Neutrophil (primary cell): Measurements from ENCODE around the gene AP3M1.

ENCODE experiments used
- H3K27ac ChIP-seq: fragments of 200-600 bp; sonication (generic); 2 replicates; pipeline ENCODE4 v1.5.1; 2016; ENCODE audit warnings: mild to moderate bottlenecking, moderate library complexity
- H3K27me3 ChIP-seq: fragments of 200-600 bp; sonication (generic); 2 replicates; pipeline ENCODE4 v1.6.0; 2016; ENCODE audit warnings: mild to moderate bottlenecking
- H3K36me3 ChIP-seq: fragments of 200-600 bp; sonication (generic); 2 replicates; pipeline ENCODE4 v1.5.1; 2017
- H3K4me1 ChIP-seq, 2 experiments: fragments of 200-600 bp in 1 of 2; sonication (generic) in 1 of 2; 1 replicate in 1 of 2; 2 replicates in 1 of 2; pipeline versions ENCODE4 v1.5.1 to v1.6.1; 2013 to 2016; ENCODE audit warnings: low read depth in 1 of 2, low read length in 1 of 2, mild to moderate bottlenecking in 1 of 2, moderate library complexity in 1 of 2; ENCODE audit not compliant: control insufficient read depth in 1 of 2, insufficient read depth in 1 of 2
- H3K4me3 ChIP-seq, 2 experiments: fragments of 200-600 bp in 1 of 2; sonication (generic) in 1 of 2; 1 replicate in 1 of 2; 2 replicates in 1 of 2; pipeline ENCODE4 v1.5.1; 2013 to 2016; ENCODE audit warnings: low read depth in 1 of 2, low read length in 1 of 2, mild to moderate bottlenecking in 1 of 2, moderate library complexity in 1 of 2
- H3K9me3 ChIP-seq: fragments of 200-600 bp; sonication (generic); 2 replicates; pipeline ENCODE4 v1.5.1; 2016
- CTCF ChIP-seq: fragments of 200-600 bp; sonication (generic); IDR thresholded peaks from 2 replicates; pipeline ENCODE4 v1.5.1; 2016; ENCODE audit warnings: antibody characterized with exemption

Gene AP3M1

GRCh38 chr10:74167443-74167842 is 16.8 kb upstream of the AP3M1 start:
- Histone ChIP-seq H3K27ac (peak overlapping the region; percentile 88), H3K4me3 (peak overlapping the region in 1 of 2 experiments; percentile 25), H3K27me3 (no peaks in the 10 kb centered on the region), H3K9me3 (no peaks in the 10 kb centered on the region), H3K36me3 (no peaks in the 10 kb centered on the region), H3K4me1 (peaks cover 72 to 73% of the 10 kb centered on the region in 2 experiments)
- no peak for TF ChIP-seq CTCF

DNA sequence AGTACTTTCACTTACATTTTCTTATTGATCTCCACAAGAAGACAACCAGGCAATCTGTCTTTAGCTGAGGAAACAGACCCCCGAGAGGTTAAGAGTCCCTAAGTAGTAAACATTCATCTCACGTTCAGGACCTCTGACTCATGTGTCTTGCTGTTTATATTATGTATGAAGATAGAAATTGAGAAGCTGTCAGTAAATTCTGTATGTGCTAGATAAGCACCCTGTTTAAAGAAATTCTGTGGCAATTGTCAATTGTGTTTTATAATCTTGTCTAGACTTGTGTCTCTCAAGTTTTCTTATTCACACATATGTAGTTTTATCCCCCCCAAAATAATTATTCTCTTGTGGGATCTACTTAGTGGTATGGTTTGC is 14.9 kb upstream of the AP3M1 start:
- Histone ChIP-seq H3K4me3 (no peak overlapping the region), H3K4me1 (peaks cover 61 to 64% of the 10 kb centered on the region in 2 experiments), H3K36me3 (no peaks in the 10 kb centered on the region), H3K9me3 (no peaks in the 10 kb centered on the region), H3K27ac (peak overlapping the region; percentile 88), H3K27me3 (no peaks in the 10 kb centered on the region)
- TF ChIP-seq CTCF = no peak

- no peaks in the 10 kb centered on the region for H3K9me3 ChIP-seq
- H3K4me3 ChIP-seq = no peak overlapping the region
- peaks cover 55 to 58% of the 10 kb centered on the region in 2 experiments for H3K4me1 ChIP-seq
- H3K27me3 ChIP-seq = no peaks in the 10 kb centered on the region
- no peaks in the 10 kb centered on the region for H3K36me3 ChIP-seq
- H3K27ac ChIP-seq = peak overlapping the region; percentile 88
- TF ChIP-seq CTCF = no peak
Measured at GRCh38 chr10:74164716-74165529, 14.3 kb upstream of the AP3M1 start.

- TF ChIP-seq CTCF = no peak
- no peak overlapping the region for H3K4me3 ChIP-seq
- no peaks in the 10 kb centered on the region for H3K27me3 ChIP-seq
- no peaks in the 10 kb centered on the region for H3K9me3 ChIP-seq
- no peaks in the 10 kb centered on the region for H3K36me3 ChIP-seq
- H3K27ac ChIP-seq = peak overlapping the region; percentile 88
- peaks cover 41 to 44% of the 10 kb centered on the region in 2 experiments for H3K4me1 ChIP-seq
Measured at GRCh38 chr10:74163319-74164068, 12.9 kb upstream of the AP3M1 start.

GRCh38 chr10:74160013-74160412 is 9.4 kb upstream of the AP3M1 start:
- TF ChIP-seq CTCF = no peak
- Histone ChIP-seq H3K27ac (no peak overlapping the region), H3K36me3 (no peaks in the 10 kb centered on the region), H3K4me1 (peaks cover 9 to 15% of the 10 kb centered on the region in 2 experiments), H3K27me3 (no peaks in the 10 kb centered on the region), H3K9me3 (no peaks in the 10 kb centered on the region), H3K4me3 (no peak overlapping the region)
